ENCODE data around the gene ANKRD37.
"Not testable (repeated sequence)": the region's sequence is repeated elsewhere in the genome, so short reads cannot be mapped to it uniquely, and the experiment has no call there.

ANKRD37 gene

GRCh38 chr4:185396724-185397385 is at the start of gene ANKRD37:
Gene ANKRD37, plus strand, starts transcription at chr4:185396841. Its CDS starts 83 bp downstream, at chr4:185396924.
- DNase-seq = no peak

- no peak for DNase-seq
Measured at GRCh38 chr4:185346975-185347601, 49.6 kb upstream of the ANKRD37 start.

GRCh38 chr4:185351691-185352090 is 45.0 kb upstream of the ANKRD37 start:
- no peak for DNase-seq

- DNase-seq = no peak
Measured at GRCh38 chr4:185352202-185352601, 44.4 kb upstream of the ANKRD37 start.

- DNase-seq = no peak
Measured at GRCh38 chr4:185352741-185353140, 43.9 kb upstream of the ANKRD37 start.

- no peak for DNase-seq
Measured at GRCh38 chr4:185357211-185357610, 39.4 kb upstream of the ANKRD37 start.

GRCh38 chr4:185357733-185358440 is 38.8 kb upstream of the ANKRD37 start:
- DNase-seq = no peak

- DNase-seq = no peak
Measured at GRCh38 chr4:185358514-185358913, 38.1 kb upstream of the ANKRD37 start.

GRCh38 chr4:185358959-185359358 is 37.7 kb upstream of the ANKRD37 start:
- no peak for DNase-seq

- DNase-seq = no peak
Measured at GRCh38 chr4:185359767-185360446, 36.7 kb upstream of the ANKRD37 start.

- no peak for DNase-seq
Measured at GRCh38 chr4:185361872-185362271, 34.8 kb upstream of the ANKRD37 start.

- not testable (repeated sequence) for DNase-seq
Measured at GRCh38 chr4:185362570-185362969, 34.1 kb upstream of the ANKRD37 start.

GRCh38 chr4:185363251-185363650 is 33.4 kb upstream of the ANKRD37 start:
- DNase-seq = no peak

- no peak for DNase-seq
Measured at GRCh38 chr4:185364886-185365285, 31.8 kb upstream of the ANKRD37 start.

- DNase-seq = no peak
Measured at GRCh38 chr4:185369731-185370130, 26.9 kb upstream of the ANKRD37 start.

GRCh38 chr4:185370268-185370949 is 26.2 kb upstream of the ANKRD37 start:
- DNase-seq = no peak

- DNase-seq = no peak
Measured at GRCh38 chr4:185371702-185372101, 24.9 kb upstream of the ANKRD37 start.

GRCh38 chr4:185374027-185374426 is 22.6 kb upstream of the ANKRD37 start:
- DNase-seq = no peak

- no peak for DNase-seq
Measured at GRCh38 chr4:185374573-185374972, 22.1 kb upstream of the ANKRD37 start.

- no peak for DNase-seq
Measured at GRCh38 chr4:185378264-185378663, 18.4 kb upstream of the ANKRD37 start.

GRCh38 chr4:185379326-185380295 is 17.0 kb upstream of the ANKRD37 start:
- no peak for DNase-seq

- DNase-seq = no peak
Measured at GRCh38 chr4:185380320-185380719, 16.3 kb upstream of the ANKRD37 start.
